GM10266 (cell line): Measurements from ENCODE around the gene ENTREP1.

Experiments
- DNase-seq: peaks from one replicate; pipeline ENCODE4 v3.0.0; 2012; ENCODE audit errors: extremely low spot score
- TF ChIP-seq, protein P1 (sequence below): IDR thresholded peaks from 2 replicates; pipeline ENCODE4 v1.5.1; 2012; ENCODE audit warnings: mild to moderate bottlenecking, low read depth; ENCODE audit not compliant: control insufficient read depth, insufficient read depth; ENCODE audit errors: missing control alignments

Gene ENTREP1

DNA sequence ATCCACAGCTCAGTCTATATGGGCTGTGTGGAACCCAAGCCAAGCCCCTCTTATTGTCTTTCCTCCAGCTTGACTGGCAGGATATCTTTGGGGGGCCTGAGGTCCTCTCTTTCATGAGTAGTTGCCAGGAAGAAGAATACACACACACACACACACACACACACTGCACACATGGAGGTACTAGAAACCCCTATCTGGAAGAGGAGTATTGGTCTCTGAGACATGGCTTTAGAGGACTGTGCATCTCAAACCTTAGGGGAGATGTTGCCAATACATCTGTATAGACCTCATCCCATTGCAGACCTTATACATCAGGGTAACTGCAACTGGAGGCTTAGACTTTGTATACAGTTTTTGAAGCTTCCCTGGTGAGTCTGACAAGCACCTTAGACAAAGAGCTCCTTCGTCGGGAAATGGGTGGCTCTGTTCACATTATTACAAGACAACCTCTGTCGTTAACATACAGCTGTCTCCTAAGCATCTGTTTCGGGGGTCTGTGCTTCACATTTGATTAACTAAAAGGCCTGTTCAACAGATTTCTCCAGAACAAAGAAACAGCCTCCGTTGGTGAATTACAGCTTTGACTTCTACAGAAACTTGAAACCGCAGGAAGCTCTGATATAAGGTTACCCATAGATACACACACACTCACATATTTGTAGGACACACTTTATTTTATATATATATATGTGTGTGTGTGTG, 5.5 kb upstream of the ENTREP1 start:
- TF ChIP-seq, protein P1, sequence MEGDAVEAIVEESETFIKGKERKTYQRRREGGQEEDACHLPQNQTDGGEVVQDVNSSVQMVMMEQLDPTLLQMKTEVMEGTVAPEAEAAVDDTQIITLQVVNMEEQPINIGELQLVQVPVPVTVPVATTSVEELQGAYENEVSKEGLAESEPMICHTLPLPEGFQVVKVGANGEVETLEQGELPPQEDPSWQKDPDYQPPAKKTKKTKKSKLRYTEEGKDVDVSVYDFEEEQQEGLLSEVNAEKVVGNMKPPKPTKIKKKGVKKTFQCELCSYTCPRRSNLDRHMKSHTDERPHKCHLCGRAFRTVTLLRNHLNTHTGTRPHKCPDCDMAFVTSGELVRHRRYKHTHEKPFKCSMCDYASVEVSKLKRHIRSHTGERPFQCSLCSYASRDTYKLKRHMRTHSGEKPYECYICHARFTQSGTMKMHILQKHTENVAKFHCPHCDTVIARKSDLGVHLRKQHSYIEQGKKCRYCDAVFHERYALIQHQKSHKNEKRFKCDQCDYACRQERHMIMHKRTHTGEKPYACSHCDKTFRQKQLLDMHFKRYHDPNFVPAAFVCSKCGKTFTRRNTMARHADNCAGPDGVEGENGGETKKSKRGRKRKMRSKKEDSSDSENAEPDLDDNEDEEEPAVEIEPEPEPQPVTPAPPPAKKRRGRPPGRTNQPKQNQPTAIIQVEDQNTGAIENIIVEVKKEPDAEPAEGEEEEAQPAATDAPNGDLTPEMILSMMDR = no peak
- DNase-seq = no peak

GRCh38 chr9:69322256-69322655, 2.8 kb upstream of the ENTREP1 start:
- TF ChIP-seq, protein P1 = no peak
- no peak for DNase-seq

GRCh38 chr9:69323861-69324260, 1.2 kb upstream of the ENTREP1 start:
- TF ChIP-seq, protein P1 = no peak
- DNase-seq = no peak

GRCh38 chr9:69325409-69326212, 596 bp downstream of the ENTREP1 start:
- no peak for DNase-seq
- TF ChIP-seq, protein P1 = no peak

GRCh38 chr9:69326261-69326660, 1.2 kb downstream of the ENTREP1 start:
- TF ChIP-seq, protein P1 = no peak
- no peak for DNase-seq

DNA sequence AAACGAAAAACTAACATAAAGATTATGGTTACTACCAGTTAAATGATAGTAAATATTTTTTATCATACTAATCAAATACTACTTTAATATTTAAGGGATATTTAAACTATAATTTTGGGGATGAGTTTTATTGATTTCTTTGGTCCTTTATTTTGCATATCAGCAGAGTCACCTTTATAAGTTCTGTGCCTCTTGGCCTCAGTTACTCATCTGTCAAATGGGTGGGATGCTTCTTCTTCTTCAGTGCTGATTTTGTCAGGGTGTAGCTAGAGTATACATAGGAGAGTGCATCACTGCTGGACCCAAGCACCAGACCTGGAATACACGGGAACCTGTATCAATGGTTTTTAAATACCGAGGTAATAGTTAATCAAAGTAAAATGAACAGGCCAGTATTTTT, 5.6 kb downstream of the ENTREP1 start:
- TF ChIP-seq, protein P1 = no peak
- DNase-seq = no peak

GRCh38 chr9:69331444-69331843, 6.4 kb downstream of the ENTREP1 start:
- DNase-seq = no peak
- TF ChIP-seq, protein P1 = no peak
